Type B pancreatic cell (in vitro differentiated cells): ENCODE measurements around the gene FAM25A. TPM values are rescaled to one million over a fixed set of nuclear protein-coding genes. Genes with fewer than 3 reads are reported as not detected.
"Not testable (repeated sequence)": the region's sequence is repeated elsewhere in the genome, so short reads cannot be mapped to it uniquely, and the experiment has no call there.

Experiments
- DNase-seq: peaks from one replicate; pipeline ENCODE4 v3.0.0; 2021; ENCODE audit warnings: mixed read lengths; ENCODE audit not compliant: unreplicated experiment; ENCODE audit errors: extremely low spot score
- H3K27ac Mint-ChIP-seq: 2 replicates; pipeline ENCODE4 v1.8.0; 2021; ENCODE audit warnings: mild to moderate bottlenecking, mixed read lengths
- H3K27me3 Mint-ChIP-seq: 2 replicates; pipeline ENCODE4 v1.8.0; 2021; ENCODE audit warnings: mixed read lengths
- H3K36me3 Mint-ChIP-seq: 2 replicates; pipeline ENCODE4 v1.8.0; 2021; ENCODE audit warnings: mixed read lengths
- H3K4me1 Mint-ChIP-seq: one replicate; pipeline ENCODE4 v1.8.0; 2021; ENCODE audit warnings: mixed read lengths; ENCODE audit not compliant: unreplicated experiment
- H3K4me3 Mint-ChIP-seq: 2 replicates; pipeline ENCODE4 v1.8.0; 2021; ENCODE audit warnings: mild to moderate bottlenecking, mixed read lengths
- H3K9me3 Mint-ChIP-seq: 2 replicates; pipeline ENCODE4 v1.8.0; 2021; ENCODE audit warnings: mixed read lengths
- CTCF ChIP-seq: fragments of 200-600 bp; sonication (generic); conservative IDR thresholded peaks from 2 replicates; pipeline ENCODE4 v1.5.0; 2021; ENCODE audit warnings: antibody characterized with exemption, mild to moderate bottlenecking
- total RNA-seq: library from RNA; stranded (reverse); gene quantifications from 2 replicates; pipeline ENCODE4 v1.2.1, GENCODE V29; 2021; ENCODE audit warnings: low replicate concordance

Gene FAM25A
- total RNA-seq, 1 donor from 2014 or later: not detected

- H3K36me3 Mint-ChIP-seq, H3K27me3 Mint-ChIP-seq, H3K27ac Mint-ChIP-seq, H3K4me3 Mint-ChIP-seq, H3K4me1 Mint-ChIP-seq, H3K9me3 Mint-ChIP-seq, DNase-seq: not testable (repeated sequence)
Observed at GRCh38 chr10:87019066-87019465, 1.0 kb upstream of the FAM25A start.

GRCh38 chr10:87019504-87019903 lies 590 bp upstream of the FAM25A start:
- H3K27ac Mint-ChIP-seq, DNase-seq, H3K4me1 Mint-ChIP-seq, H3K4me3 Mint-ChIP-seq, H3K9me3 Mint-ChIP-seq, H3K27me3 Mint-ChIP-seq, H3K36me3 Mint-ChIP-seq: not testable (repeated sequence)

GRCh38 chr10:87025285-87025958 lies 5.3 kb downstream of the FAM25A start:
- not testable (repeated sequence) for DNase-seq, H3K36me3 Mint-ChIP-seq, H3K9me3 Mint-ChIP-seq, H3K4me1 Mint-ChIP-seq, H3K4me3 Mint-ChIP-seq, H3K27me3 Mint-ChIP-seq
- peak overlapping the region; percentile 48 for H3K27ac Mint-ChIP-seq

- not testable (repeated sequence) for DNase-seq, H3K4me1 Mint-ChIP-seq, H3K9me3 Mint-ChIP-seq, H3K4me3 Mint-ChIP-seq, H3K27ac Mint-ChIP-seq, H3K27me3 Mint-ChIP-seq, H3K36me3 Mint-ChIP-seq
Observed at GRCh38 chr10:87026747-87027508, 6.8 kb downstream of the FAM25A start.

- H3K27ac Mint-ChIP-seq, H3K9me3 Mint-ChIP-seq, H3K4me3 Mint-ChIP-seq, DNase-seq, H3K27me3 Mint-ChIP-seq, H3K4me1 Mint-ChIP-seq, H3K36me3 Mint-ChIP-seq: not testable (repeated sequence)
Observed at GRCh38 chr10:87030419-87030818, 10.3 kb downstream of the FAM25A start.

GRCh38 chr10:87030912-87031635 lies 11.0 kb downstream of the FAM25A start:
- Mint-ChIP-seq H3K27ac (no peak overlapping the region), H3K27me3 (no peaks in the 10 kb centered on the region), H3K9me3 (no peaks in the 10 kb centered on the region), H3K4me1 (no peaks in the 10 kb centered on the region), H3K4me3 (no peak overlapping the region), H3K36me3 (no peaks in the 10 kb centered on the region)
- TF ChIP-seq CTCF: no peak
- no peak for DNase-seq

- Mint-ChIP-seq H3K27ac (no peak overlapping the region), H3K27me3 (no peaks in the 10 kb centered on the region), H3K4me1 (no peaks in the 10 kb centered on the region), H3K9me3 (no peaks in the 10 kb centered on the region), H3K36me3 (no peaks in the 10 kb centered on the region), H3K4me3 (no peak overlapping the region)
- DNase-seq: no peak
- no peak for TF ChIP-seq CTCF
Observed at GRCh38 chr10:87036623-87037022, 16.5 kb downstream of the FAM25A start.

GRCh38 chr10:87038286-87038717 lies 18.2 kb downstream of the FAM25A start:
- Mint-ChIP-seq H3K27ac (no peak overlapping the region), H3K4me1 (no peaks in the 10 kb centered on the region), H3K36me3 (no peaks in the 10 kb centered on the region), H3K27me3 (no peaks in the 10 kb centered on the region), H3K9me3 (no peaks in the 10 kb centered on the region), H3K4me3 (no peak overlapping the region)
- DNase-seq: no peak
- TF ChIP-seq CTCF: no peak
